SKM-1 (cell line): ENCODE measurements around the gene EPHB2.

ENCODE experiments used
- DNase-seq: peaks from one replicate; lab custom pipeline; 2025; ENCODE audit not compliant: unreplicated experiment; lab: John Stamatoyannopoulos, UW

Gene EPHB2

DNA sequence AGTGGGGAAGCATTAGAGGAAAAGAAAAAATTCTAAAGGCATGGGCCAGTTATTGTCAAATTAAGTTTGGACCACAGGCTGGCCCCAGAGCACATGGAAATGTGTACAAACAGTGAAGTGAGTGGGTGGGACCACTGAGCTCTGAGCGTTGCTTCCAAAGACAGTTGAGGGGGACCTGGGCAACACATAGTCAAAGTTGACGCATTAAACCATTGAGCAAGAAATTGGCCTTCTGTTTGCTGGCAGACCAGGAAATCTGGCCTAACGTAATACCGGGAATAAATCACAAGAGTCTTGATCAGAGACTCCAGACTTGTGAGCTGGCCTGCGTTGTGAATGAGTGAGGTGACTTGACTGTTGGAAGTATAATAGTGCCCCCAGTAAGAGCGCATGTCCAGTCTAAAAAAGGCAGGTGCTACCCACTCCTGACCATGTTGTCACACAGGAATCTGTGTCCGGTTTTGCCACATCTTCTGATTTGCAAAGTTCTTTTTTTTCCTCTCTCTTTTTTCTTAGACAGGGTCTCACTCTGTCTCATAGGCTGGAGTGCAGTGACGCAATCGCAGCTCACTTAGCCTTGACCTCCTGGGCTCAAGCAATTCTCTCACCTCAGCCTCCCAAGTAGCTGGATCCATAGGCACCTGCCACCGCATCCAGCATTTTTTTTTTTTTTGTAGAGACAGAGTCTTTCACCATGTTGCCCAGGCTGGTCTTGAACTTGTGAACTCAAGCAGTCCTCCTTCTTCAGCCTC, 10.7 kb downstream of the EPHB2 start:
- no peak for DNase-seq

DNA sequence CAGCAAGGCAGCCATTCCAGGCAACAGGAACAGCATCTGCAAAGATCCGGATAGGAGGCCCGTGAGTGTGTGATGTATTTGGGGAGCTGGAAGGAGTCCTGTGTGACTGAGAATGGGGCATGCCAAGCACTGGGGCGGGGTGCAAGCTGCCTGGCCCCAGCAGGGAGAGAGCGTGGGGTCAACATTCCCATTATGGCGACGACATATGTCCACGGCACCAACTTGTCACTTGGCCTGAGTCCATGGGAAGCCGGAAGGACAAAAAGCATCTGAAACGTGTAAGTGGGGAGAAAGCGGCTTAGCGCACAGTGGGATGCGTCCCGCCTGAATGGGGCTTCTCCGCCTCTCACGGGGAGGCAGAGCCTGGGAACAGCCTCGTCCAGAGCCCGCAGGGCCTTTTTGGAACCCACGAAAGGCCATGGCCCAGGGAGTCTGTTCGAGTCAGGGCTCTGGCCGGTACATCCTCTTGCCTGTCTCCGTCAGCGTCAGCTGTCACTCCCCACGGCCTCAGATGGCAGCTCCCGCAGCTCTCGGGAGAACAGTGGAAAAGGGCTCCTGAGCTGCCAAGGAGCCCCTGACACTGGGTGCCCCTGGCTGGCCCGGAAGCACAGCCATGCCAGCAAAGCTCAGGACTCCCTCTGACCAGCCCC, 12.4 kb downstream of the EPHB2 start:
- DNase-seq = no peak

DNA sequence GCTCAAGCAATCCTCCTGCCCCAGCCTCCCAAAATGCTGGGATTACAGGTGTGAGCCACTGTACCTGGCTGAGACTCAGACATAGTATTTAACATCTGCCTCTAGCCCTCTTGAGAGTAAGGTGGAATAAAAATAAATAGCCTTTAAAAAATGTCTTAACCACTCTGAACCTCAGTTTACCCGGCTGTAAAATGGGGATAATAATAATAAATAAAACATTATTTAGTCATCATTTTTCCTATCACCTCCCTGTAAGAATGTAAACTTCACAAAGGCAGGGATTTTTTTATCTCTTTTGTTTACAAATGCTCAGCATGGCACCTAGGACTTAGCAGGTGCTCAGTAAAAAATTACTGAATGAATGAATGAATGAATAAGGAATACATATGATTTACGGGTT, 17.2 kb downstream of the EPHB2 start:
- DNase-seq = no peak

DNA sequence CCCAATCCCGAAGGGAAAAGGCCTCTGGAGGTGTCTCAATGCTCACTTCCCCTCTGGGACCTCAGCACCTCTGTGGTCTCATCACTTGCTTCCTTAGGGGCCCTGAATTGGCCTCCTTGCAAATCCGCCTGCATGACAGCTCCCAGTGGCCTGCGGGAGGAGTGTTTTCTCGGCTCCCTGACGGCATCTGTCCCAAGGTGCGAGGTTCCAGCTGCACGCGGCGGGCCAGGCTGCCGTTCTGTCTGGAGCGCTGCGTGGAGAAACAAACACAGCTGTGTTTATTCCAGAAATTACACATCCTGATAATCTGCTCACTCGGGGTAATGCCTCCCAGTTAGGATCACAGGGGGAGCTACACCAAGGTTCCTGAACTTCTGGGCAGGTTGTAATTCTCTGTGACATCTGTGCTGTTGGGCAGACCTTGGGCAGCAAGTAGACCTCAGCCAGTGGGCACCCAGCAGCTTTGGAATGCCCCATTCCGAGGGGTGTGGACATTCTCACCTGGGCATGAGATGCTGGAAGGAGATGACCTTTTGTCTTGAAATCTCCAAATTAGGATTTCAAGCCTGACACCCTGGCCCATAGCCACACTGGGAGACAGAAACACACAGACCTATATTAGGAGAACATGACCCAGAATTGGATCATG, 18.2 kb downstream of the EPHB2 start:
- DNase-seq = no peak

DNA sequence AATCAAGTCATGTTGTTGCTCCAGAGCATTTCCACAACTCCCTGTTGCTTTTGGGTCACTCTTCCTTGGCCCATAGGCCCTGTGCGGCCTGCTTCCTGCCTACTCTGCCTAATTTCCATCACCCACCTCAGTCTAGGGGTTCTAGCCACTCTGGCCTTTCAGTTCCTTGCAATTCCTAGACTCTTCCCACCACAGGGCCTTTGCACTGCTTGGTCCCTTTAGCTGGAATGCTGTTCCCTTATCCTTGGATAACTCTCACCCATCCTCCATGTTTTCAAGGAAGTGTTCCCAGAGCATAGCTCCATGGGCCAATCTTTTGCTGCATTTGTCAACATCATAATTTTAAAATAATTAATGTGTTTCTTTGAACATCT, 18.7 kb downstream of the EPHB2 start:
- DNase-seq = no peak

DNA sequence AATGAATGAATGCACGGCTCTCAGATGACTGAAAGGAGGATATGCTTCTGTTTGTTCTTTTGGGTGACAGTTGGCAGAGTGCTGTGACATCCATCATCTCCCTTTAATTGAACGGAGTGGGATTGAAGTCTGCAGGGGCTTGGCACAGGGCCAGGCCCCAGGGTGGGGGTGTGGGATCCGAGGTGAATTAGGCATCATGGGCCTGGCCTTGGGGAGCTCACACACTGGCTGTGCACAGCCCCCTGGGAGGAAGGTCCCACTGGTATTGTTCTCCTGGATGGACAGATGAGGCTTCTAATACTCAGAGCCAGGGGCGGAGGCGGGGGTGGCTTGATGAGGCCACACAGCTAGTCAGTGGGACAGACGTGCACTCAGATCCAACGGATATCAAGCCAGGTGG, 19.3 kb downstream of the EPHB2 start:
- DNase-seq = no peak

DNA sequence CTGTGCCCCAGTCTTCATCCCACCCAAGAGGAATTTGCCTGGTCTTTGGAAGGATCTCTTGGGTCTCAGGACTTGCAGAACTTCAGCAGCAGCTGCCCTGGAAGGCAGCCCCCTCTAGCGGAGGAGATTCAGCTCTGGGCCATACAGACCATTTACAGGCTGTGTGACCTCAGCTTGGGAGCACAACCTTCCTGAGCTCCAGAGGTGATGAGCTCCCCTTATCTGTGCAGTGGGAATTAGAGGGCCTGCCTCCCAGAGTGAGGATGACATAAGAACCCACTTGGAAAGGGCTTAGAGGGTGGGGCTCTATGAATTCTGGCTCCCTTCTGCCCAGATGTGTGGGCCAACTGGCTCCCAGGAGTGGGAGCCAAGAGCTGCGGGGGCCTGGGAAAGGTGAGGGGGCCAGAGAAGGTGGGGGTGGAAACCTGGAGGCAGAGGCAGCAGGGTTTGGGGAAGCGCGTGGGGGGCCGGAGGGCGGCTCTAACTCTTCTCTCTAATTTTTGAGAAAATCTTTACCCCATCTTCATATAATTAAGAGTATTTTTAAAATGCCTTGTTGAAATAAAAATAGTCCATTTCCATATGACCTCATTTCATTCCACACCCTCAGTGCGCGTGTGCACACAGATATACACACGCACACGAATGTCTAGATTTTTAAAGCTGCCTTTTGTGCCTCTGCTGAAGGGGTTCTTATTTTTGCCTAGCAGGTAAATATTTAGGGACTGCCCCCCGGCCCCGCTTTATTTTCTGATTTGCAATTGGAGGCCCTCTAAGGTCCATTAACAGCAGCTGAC, 21.5 kb downstream of the EPHB2 start:
- DNase-seq = no peak

DNA sequence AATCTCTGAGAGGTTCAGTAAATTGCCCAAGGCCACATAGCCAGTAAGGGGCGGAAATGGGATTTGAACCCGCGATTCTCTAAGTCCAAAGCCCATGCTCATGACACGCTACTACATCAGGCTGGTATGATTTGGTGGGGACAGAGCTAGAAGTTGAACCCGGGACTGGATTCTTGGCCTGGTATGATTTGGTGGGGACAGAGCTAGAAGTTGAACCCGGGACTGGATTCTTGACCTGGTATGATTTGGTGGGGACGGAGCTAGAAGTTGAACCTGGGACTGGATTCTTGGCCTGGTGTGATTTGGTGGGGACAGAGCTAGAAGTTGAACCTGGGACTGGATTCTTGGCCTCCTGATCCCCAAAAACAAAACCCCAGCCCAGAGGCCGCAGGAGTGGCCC, 23.0 kb downstream of the EPHB2 start:
- DNase-seq = no peak

DNA sequence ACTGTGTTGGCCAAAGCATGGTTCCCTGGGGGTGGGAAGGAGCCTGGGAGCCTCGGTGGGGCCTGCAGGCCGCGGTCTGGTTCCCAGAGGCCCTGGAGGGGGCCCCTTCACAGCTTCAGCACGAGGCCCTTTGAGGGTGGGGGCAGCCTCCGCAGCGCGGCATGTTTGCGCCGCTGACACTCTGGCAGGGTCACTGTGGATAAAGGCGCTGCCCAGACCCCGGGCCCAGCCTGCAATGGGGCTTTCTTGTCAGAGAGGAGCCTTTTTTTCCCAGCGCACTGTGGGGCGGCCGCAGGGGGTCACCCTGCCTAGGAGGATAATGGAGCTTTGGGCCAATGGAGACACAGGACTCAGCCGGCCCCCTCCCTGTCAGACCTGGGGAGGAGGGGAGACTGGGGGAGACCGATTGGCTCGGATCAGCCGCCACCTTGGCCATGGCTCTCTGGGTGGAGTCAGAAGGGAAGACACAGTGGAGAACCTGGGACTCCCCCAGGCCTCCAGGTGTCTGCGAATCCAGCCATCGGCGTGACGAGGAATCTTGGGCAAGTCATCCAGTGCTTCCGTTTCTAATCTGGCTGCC, 26.0 kb downstream of the EPHB2 start:
- DNase-seq = no peak

DNA sequence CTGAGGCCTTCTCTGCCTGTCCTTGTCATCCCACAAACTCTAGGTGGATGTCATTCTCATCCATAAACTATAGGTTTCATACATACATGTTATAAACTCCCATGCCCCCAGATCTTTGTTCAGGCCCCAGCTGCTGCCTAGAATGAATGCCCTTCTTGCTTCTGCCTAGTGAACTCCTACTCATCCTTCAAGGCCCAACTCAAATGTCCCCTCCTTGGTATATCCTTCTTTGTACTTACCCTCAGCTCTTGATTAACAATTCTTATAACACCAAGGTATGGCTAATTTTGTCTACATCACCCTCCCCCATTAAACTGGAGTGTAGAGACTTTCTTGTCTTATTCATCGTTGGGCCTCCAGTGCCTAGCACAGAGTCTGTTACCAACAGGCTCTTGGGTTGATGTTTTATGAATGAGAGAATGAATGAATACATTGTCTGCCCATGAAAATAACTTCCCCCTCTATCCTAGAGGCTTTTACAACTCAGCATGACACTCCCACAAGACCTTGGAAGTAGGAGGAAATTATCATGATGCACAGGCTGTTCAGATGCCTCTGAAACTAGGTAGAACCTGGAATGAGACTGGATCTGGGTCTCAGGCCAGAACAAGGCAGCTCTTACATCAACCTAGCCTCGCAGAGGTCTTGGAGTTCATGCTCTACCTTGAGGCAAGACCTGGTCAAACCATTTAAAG, 26.9 kb downstream of the EPHB2 start:
- DNase-seq = no peak

DNA sequence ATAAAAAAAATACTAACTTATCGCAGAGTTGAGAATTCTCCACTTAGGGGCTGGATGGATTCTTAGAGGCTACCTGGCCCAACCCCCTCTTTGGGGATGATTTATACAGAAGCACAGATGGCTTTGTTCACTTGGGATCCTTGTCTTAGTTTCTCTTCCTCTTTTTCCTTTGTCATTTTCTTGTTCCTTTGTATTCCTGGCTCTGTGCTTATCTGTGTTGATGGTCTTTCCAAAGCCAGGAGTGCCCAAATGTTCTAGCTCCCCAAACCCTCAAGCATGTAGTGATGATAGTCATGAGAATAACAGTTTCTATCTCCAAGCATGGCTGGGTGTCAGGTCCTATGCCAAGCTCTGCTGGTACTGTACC, 27.4 kb downstream of the EPHB2 start:
- no peak for DNase-seq

DNA sequence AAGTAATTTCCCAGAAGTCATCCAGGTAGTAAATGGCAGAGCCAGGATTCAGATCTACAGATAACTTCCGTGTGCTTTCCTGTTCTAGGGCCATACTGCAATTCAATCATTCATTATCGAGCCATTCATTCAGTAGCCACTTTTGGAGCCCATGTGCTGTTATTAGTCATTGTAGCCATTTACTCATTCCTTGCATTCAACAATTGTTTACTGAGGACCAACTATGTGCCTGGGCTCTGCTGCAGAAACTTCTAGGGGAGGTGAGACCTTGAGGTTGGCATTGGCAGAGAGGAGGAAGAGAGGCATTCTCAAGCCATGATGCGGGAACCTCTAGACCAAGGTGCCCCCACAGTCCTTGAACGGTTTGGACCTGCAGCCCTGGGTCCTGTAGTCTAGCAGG, 27.9 kb downstream of the EPHB2 start:
- DNase-seq = no peak

DNA sequence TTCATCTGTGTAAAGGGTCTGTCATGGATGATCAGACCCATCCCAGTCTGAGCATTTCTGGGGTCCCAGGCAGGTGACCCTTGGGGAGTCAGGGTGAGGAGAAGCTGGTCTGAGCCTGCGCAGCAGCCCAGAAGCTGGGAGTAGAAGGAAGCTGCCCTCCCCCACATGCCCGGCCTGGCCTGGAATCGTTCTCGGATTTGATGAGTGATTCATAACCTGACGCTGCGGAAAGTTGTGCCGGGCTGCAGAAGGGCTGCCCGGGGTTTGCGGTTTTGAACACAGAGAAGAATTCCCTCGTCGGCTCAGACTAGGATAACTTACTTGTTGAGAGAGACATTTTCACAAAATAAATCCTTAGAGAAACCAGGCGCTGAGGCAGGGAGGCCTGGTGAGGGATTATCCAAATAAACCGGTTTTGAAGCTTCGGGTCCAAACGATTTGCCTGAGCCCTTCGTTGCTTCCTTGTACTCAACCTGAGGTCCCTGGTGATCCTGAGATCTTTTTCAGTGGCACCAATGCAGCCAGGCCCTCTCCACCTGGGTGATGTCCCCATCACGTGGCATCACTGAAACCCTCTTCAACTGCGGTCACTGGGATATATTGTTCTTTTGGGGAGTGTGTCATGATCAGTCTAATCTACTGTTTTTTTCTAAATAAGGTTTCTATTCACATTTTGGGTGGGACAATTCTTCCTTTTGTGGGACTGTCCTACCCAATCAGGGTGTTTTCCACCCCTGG, 29.2 kb downstream of the EPHB2 start:
- no peak for DNase-seq

DNA sequence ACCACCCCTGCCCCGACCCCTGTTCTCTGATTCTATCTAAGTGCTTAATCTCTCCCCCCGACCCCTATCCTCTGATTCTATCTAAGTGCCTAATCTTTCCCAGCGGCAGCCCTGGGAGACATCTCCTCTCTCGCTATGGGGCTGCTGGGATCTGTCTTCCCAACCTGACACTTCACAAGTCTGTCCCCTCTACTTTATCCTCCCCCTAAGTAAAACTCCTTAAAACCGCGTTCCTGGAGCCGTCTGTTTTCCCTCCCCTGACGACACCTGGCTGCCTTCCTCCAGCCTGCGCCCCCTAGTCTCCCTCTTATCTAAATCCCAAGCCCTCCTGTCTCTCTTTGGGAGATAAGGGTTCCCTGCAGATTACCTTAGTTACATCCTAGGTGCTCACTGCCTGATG, 30.5 kb downstream of the EPHB2 start:
- no peak for DNase-seq

DNA sequence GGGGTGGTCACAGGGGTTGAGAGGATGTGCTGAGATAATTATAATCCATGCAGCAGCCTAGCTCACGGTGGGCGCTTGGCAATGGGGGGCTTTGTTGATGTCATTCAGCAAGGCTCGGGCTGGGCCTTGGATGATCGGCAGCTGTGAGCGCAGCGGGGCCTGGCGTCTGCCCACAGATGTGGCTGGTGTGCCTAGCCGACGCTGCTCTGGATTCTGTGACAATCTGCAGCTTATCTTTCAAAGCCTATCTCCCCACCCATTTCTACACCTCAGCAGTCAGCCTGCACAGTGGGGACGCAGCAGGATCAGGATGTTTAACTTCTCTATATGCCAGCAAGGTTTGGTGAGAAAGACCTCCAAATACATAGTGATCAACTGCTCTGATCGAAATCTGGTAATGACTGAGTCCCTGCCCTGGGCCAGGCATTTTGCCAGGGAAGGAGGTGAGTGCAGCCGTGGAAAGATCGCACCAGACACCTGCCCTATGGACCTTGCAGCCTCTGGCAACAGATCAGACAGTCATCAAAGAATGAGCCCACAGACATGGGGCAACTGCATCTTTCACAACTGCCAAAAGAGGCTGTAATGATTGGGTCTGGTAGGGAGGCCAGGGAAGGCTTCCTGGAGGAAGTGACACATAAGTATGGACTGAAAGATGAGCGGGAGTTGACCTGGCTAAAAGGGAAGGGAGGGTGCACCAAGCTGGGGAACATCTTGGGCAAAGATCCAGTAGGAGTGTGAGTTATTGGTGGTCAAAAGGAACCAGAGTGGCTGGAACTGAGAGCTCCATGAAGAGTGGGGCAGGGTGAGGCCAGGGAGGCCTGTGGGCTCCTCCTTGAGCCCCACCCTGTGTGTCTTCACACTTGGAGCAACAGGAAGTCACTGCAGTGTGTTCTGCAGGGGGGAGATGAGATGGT, 35.3 kb downstream of the EPHB2 start:
- peak; percentile 92 for DNase-seq

DNA sequence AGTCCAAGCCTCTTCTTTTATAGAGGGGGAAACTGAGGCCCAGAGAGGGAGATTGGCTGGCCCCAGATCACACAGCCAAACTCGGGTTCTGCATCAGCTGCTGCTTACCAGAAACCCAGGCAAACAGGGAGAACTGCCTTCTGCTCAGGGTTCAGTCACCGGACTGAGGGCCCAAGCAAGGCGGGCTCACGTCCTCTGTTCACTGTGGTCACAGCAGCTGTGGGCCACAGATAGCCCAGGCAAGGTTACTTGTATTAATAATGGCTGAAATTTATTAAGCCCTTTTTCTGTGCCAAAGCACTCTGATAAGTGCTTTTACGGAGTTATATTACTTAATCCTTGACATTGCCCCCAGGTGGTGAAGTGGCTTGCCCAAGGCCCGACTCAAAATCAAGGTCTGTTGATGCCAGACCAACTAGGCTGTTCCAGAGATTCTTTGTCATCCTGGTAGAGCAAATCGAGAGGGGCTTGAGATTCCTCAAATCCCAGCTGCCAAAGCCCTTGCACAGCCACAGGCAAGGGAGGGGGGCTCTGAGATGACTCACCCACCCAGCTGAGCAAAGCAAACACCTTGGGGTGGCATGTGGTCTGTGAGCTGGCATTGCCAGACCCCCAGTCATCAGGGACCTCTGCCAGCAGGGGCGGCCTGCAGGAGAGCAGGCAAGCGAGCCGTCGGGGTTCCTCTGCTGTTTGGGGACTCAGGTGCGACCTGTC, 36.5 kb downstream of the EPHB2 start:
- no peak for DNase-seq

DNA sequence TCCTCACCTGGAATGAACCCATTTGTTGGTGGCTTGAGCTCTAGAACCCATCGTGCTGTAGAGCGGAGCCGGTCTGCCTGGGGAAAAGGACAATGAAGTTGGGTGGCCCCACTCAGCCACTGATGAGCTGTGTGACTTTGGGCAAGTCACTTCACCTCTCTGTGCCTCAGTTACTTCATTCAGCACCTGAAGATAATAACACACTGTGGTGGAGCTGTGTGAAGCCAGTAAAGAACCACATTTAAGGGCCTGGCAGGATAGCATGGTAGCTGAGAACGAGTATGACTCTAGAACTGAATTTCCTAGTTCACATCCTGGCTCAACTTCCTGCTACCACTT, 37.1 kb downstream of the EPHB2 start:
- DNase-seq = no peak

DNA sequence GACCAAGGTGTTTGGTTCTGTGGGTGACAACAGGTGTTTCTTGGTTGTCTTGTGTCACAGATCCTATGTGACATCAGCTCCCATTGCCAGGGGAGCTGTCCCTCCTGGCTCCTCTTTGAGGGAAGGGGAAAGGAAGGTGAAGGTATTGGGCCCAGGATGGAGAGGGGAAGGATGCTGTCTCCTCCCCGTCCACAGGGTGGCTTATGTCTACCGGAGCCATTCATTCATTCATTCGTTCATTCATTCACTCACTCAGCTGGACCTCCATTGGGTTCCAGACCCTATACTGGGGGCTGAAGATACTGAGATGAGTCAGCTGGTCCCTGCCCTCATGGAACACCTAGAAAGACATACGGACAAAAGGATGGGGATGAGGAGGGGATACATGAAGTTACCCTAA, 38.9 kb downstream of the EPHB2 start:
- no peak for DNase-seq
